SHP77 (cell line): ENCODE data around the gene EDEM2.
"Not testable (repeated sequence)": the region's sequence is repeated elsewhere in the genome, so short reads cannot be mapped to it uniquely, and the experiment has no call there.

ENCODE experiments used
- DNase-seq, 2 experiments: peaks; one replicate each; lab custom pipeline; 2025; lab: John Stamatoyannopoulos, UW

EDEM2 gene

DNA sequence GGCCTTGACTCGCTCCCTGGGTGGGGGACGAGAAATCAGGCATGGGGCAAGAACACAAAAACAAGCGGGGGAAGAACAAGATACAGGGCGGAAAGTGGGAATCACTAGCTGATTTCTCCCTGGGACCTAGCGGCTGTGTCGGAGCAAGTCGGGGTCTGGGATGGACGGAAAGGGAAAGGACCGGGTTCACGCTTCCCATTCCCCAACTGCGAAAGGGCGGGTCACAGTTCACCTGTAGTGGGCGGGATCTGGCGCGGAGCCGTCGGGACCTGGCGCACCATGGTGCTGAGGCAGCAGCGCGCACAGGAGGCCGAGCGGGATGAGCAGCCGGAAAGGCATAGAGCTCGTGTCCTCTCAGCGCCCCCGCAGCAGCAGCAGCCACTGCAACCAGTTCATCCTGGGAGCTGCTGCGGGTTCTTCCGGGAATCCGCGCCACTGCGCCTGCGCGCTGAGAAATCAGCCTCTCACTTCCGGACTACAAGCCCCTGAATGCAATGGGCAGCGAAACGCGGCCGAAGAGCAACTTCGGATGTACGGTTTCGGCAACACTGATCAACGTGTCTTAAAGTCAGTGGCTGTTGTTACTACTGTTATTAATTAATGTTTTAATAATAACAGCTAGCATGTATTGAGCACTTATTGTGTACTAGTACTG lies at the start of gene EDEM2:
EDEM2 (minus strand) TSS at position 417 of the 655 bp plus-strand sequence; CDS start at position 339, 78 bp downstream.
- DNase-seq, result peak; percentile 88 to 91

GRCh38 chr20:35196313-35196712 lies 49.2 kb upstream of the EDEM2 start:
- no peak for DNase-seq

DNA sequence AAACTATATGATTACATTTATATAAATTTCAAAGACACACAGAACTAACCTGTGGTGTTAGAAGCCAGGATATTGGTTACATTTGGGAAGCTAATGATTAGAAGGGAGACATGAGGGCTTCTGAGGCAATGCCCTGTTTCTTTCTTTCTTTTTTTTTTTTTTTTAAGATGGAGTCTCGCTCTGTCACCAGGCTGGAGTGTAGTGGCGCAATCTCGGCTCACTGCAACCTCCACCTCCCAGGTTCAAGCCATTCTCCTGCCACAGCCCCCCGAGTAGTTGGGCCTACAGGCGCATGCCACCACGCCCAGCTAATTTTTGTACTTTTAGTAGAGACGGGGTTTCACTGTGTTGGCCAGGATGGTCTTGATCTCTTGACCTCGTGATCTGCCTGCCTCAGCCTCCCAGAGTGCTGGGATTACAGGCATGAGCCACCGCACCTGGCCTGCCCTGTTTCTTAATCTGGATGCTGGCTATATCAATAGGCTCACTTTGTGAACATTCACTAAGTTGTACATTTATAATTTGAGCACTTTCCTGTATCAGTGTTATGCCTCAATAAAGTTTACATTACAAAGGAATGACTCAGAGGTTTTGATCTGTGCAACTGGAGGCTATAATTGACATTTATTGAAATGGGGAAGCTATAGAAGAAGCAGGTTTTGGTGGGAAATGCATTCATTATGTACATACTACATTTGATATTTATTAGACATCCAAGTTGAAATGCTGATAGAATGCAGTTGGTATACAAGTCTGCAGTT lies 46.1 kb upstream of the EDEM2 start:
- not testable (repeated sequence) for DNase-seq

DNA sequence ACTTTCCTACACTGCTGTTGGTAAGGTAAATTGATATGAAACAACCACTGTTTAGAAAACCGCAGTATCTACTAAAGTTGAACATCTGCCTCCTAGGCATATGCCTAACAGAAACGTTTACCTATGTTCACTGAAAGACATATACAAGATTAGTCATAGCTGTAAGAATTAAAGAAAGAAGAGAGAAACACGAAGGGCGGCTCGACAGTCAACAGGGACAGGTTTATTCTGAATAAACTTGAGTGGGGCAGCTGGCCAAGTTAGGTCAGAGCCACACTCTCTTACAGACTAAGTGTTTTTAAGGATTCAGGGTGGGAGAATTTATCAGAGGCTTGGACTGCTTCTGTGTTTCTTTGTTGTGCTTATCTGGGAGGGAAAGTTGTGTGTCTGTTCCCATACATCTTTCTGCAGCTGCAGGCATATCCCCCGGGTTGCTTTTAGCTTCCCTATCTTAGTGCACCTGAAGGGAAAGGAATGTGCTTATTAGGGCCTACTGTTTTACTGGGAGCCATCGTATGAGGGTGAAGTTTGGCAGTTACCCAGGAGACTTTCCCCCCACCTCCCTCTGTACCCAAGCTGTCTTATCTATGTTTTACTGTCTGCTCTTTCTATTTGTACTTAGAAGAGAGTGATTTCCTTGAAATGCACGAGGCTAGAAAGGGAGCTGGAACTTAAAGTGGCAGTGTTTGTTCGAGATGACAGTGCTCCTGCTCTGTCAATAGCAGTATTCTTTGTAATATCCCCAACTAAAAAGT lies 45.2 kb upstream of the EDEM2 start:
- DNase-seq, result no peak

- no peak for DNase-seq
These were observed 44.4 kb upstream of the EDEM2 start for GRCh38 chr20:35191419-35192117.

DNA sequence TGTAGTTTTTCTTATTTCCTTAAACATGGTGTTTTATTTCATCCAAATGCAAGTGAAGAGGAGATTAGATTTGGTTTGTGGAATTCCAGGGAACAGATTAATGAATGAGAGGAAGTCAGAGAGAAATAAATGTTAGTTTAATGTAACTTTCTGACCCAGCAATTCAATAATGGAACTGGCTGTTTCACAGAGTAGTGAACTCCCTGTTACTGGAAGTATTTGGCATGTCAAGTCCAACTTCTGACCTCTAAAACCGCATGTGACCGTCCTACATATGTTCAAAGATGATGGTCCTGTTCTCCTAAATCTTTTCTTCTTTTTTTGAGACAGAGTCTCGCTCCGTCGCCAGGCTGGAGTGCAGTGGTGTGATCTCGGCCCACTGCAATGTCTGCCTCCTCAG lies 43.4 kb upstream of the EDEM2 start:
- no peak for DNase-seq

- not testable (repeated sequence) for DNase-seq
These were observed 42.1 kb upstream of the EDEM2 start for GRCh38 chr20:35189223-35189622.

DNA sequence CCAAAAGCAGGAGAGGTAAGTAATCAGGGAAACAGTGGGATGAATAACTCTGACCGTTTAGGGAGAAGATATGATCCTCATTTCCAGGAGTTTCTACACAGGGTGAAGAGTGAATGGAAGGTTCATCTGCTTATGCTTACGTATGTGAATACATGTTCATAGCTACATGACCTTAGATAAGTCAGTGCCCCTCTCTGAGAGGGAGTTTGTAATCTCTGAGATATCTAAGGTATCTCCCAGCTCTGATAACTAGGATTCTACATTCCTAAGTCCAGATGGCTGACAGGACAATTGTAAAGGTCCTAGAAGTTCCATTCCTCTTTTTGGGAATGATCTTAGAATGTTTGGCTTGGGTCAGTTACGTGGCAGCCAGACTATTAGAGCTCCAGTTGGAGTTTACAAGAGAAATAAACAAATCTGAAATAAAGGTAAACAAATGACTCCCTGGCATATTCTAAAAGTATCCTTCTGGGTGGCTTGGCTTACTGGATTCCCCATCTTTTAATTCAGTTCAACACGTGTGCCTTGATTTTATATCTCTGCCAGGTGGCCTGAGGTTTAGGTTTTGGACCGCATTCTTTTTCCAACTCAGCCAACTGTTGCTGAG lies 40.6 kb upstream of the EDEM2 start:
- no peak for DNase-seq

- not testable (repeated sequence) for DNase-seq
These were observed 39.7 kb upstream of the EDEM2 start for GRCh38 chr20:35186691-35187289.

GRCh38 chr20:35181731-35182130 lies 34.6 kb upstream of the EDEM2 start:
- no peak for DNase-seq

GRCh38 chr20:35180266-35180665 lies 33.1 kb upstream of the EDEM2 start:
- no peak for DNase-seq

- DNase-seq, result no peak
These were observed 32.4 kb upstream of the EDEM2 start for GRCh38 chr20:35179292-35180212.

GRCh38 chr20:35176132-35176531 lies 29.0 kb upstream of the EDEM2 start:
- no peak for DNase-seq

DNA sequence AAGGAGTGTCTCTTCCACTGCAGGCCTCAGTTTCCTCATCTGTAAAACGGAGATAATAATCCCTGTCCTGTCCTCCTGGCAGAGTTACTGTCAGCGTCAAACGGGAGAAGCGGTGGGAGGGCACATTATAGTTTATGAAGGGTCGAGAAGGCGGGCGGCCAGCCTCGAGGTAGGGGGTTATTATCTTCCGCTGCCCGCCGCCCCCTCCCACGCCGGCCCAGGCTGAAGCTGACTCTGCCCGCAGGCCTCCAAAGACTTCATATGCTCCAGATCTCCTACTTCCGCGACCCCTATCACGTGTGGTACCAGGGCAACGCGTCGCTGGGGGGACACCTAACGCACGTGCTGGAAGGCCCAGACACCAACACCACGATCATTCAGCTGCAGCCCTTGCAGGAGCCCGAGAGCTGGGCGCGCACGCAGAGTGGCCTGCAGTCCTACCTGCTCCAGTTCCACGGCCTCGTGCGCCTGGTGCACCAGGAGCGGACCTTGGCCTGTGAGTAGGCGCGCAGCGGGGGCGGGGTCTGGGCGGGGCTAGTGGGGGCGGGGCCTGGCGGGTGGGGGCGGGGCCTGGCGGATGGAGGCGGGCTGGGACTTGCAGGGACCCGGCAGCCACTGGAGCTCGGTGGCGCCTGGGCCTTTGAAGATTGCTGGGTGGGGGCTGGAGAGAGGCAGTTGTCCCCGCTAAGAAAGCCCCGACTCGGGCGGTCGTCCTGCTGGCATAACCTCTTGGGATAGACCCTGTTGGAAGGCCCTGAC lies 27.5 kb upstream of the EDEM2 start:
- DNase-seq, result no peak

DNA sequence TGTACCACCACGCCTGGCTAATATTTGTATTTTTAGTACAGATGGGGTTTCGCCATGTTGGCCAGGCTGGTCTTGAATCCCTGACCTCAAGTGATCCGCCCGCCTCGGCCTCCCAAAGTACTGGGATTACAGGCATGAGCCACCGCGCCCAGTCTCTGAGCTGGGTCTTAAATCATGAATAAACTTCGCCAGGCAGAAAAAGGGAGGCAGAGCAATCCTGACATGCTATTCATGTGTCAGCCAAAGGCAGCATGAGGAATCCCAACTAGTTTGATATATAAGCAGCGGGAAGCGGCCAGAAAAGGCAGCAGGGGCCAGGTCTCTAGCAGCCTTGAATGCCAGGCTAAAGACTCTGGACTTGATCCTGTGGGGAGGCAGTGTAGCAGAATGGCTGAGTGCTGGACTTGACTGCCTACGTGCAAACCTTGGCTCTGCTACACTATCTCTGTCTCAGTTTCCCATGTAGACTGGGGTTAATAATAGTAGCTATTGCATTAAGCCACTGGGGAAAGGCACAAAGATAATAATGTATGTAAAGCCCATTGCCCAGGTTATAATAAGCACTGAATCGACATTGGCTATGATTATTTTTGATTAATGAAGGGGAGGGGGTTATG lies 26.5 kb upstream of the EDEM2 start:
- no peak for DNase-seq

- no peak for DNase-seq
These were observed 25.3 kb upstream of the EDEM2 start for GRCh38 chr20:35172434-35172806.

DNA sequence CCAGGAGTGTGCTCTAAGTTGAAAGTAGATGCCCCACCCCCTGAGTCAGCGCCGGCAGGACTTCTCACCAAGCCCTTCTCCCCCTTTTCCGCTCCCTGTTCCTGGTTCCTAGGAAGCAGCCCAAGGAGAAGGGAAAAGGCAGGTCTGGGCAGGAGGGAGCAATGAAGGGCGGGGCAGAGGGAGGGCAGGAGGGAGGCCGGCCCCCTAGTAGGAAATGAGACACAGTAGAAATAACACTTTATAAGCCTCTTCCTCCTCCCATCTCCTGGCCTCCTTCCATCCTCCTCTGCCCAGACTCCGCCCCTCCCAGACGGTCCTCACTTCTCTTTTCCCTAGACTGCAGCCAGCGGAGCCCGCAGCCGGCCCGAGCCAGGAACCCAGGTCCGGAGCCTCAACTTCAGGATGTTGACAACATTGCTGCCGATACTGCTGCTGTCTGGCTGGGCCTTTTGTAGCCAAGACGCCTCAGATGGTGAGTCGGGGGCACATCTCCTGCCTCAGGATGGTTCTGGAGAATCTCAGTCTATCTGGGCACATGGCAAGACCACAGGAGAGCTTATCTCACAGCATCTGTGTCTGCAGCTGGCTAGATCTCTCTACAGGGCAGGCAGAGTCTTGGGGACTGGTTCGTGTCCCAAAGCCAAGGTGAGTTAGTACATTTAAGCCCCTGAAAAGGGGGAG lies 24.8 kb upstream of the EDEM2 start, which contains the start of gene PROCR:
PROCR (plus strand) TSS at position 320 of the 681 bp plus-strand sequence; CDS start at position 403, 83 bp downstream.
- no peak for DNase-seq

DNA sequence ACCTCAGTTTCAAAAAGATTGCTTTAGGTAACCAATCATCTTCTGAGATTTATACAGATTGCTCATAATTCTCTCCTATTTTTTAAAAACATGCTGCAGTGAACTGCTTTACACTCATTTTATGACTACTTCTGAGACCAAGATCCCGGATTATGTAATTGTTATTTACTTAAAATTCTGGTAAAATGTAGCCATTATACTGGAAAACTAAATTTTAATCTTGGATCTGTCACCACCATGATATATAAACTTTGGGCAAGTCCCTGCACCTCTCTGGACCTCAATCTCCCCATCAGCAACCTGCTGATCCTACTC lies 24.3 kb upstream of the EDEM2 start:
- no peak for DNase-seq
